Neural progenitor cell (in vitro differentiated cells): ENCODE results near the gene FNIP2. TPM values are rescaled to one million over a fixed set of nuclear protein-coding genes. Genes with fewer than 3 reads are reported as not detected.
"Not testable (repeated sequence)": the region's sequence is repeated elsewhere in the genome, so short reads cannot be mapped to it uniquely, and the experiment has no call there.

ENCODE experiments used
- DNase-seq: peaks from one replicate; pipeline ENCODE4 v3.0.0-alpha.2; 2016; ENCODE audit warnings: low spot score
- H2AFZ ChIP-seq: fragments of 200-600 bp; sonication (generic); replicated peaks from 2 replicates; pipeline ENCODE4 v1.6.1; 2016; ENCODE audit warnings: antibody characterized with exemption
- H3F3A ChIP-seq: fragments of 200-600 bp; sonication (generic); 2 replicates; pipeline ENCODE4 v1.6.1; 2016; ENCODE audit warnings: antibody characterized with exemption, low read depth
- H3K27ac ChIP-seq: fragments of 200-600 bp; sonication (generic); 2 replicates; pipeline ENCODE4 v1.5.1; 2016; ENCODE audit warnings: mild to moderate bottlenecking
- H3K27me3 ChIP-seq: fragments of 200-600 bp; sonication (generic); 2 replicates; pipeline ENCODE4 v1.6.1; 2016; ENCODE audit warnings: mild to moderate bottlenecking, moderate library complexity
- H3K36me3 ChIP-seq: fragments of 200-600 bp; sonication (generic); 2 replicates; pipeline ENCODE4 v1.5.1; 2016
- H3K4me1 ChIP-seq: fragments of 200-600 bp; sonication (generic); 2 replicates; pipeline ENCODE4 v1.6.1; 2016; ENCODE audit warnings: mixed run types
- H3K4me2 ChIP-seq: fragments of 200-600 bp; sonication (generic); 2 replicates; pipeline ENCODE4 v1.6.1; 2016
- H3K4me3 ChIP-seq: fragments of 200-600 bp; sonication (generic); 2 replicates; pipeline ENCODE4 v1.5.1; 2016
- H3K79me2 ChIP-seq: fragments of 200-600 bp; sonication (generic); 2 replicates; pipeline ENCODE4 v1.6.1; 2016; ENCODE audit warnings: low read depth
- H3K9ac ChIP-seq: fragments of 200-600 bp; sonication (generic); 2 replicates; pipeline ENCODE4 v1.6.1; 2016
- H3K9me3 ChIP-seq: fragments of 200-600 bp; sonication (generic); 2 replicates; pipeline ENCODE4 v1.5.1; 2016; ENCODE audit warnings: low read depth
- H4K20me1 ChIP-seq: fragments of 200-600 bp; sonication (generic); 2 replicates; pipeline ENCODE4 v1.6.1; 2016; ENCODE audit warnings: low read depth
- H3K27ac Mint-ChIP-seq: 3 replicates; pipeline ENCODE4 v1.8.0; 2021; ENCODE audit warnings: mixed read lengths
- H3K27me3 Mint-ChIP-seq: 2 replicates; pipeline ENCODE4 v1.8.0; 2022; ENCODE audit warnings: low read depth, mild to moderate bottlenecking, inconsistent platforms, moderate library complexity, mixed read lengths; ENCODE audit not compliant: insufficient read depth
- H3K36me3 Mint-ChIP-seq: 3 replicates; pipeline ENCODE4 v1.8.0; 2021; ENCODE audit warnings: mixed read lengths
- H3K4me1 Mint-ChIP-seq: 3 replicates; pipeline ENCODE4 v1.8.0; 2021; ENCODE audit warnings: mixed read lengths
- H3K4me3 Mint-ChIP-seq: 3 replicates; pipeline ENCODE4 v1.8.0; 2021; ENCODE audit warnings: mild to moderate bottlenecking, moderate library complexity, mixed read lengths
- H3K9me3 Mint-ChIP-seq: 3 replicates; pipeline ENCODE4 v1.8.0; 2020; ENCODE audit warnings: mixed read lengths
- EZH2 ChIP-seq: fragments of 200-600 bp; sonication (generic); IDR thresholded peaks from 2 replicates; pipeline ENCODE4 v1.6.1; 2017; ENCODE audit warnings: antibody characterized with exemption, mild to moderate bottlenecking, moderate library complexity
- EZH2phosphoT487 ChIP-seq: fragments of 200-600 bp; sonication (generic); IDR thresholded peaks from 2 replicates; pipeline ENCODE4 v1.6.1; 2017; ENCODE audit warnings: antibody characterized with exemption
- total RNA-seq: library from RNA; depleted of rRNA; stranded (reverse); fragments of >200 nt; gene quantifications from 2 replicates; pipeline ENCODE4 v1.2.3, GENCODE V29; 2015; ENCODE audit warnings: low replicate concordance
- TF ChIP-seq, protein P1 (sequence below): fragments of 200-600 bp; sonication (generic); IDR thresholded peaks from 2 replicates; pipeline ENCODE4 v1.5.1; 2017; ENCODE audit warnings: antibody characterized with exemption, mild to moderate bottlenecking

FNIP2 gene
- total RNA-seq, 1 donor from 2014 or later: 10.5 TPM

GRCh38 chr4:158789853-158790252, 21.0 kb downstream of the FNIP2 start:
- no peaks in the 10 kb centered on the region for H3K27me3 ChIP-seq
- TF ChIP-seq, protein P1, sequence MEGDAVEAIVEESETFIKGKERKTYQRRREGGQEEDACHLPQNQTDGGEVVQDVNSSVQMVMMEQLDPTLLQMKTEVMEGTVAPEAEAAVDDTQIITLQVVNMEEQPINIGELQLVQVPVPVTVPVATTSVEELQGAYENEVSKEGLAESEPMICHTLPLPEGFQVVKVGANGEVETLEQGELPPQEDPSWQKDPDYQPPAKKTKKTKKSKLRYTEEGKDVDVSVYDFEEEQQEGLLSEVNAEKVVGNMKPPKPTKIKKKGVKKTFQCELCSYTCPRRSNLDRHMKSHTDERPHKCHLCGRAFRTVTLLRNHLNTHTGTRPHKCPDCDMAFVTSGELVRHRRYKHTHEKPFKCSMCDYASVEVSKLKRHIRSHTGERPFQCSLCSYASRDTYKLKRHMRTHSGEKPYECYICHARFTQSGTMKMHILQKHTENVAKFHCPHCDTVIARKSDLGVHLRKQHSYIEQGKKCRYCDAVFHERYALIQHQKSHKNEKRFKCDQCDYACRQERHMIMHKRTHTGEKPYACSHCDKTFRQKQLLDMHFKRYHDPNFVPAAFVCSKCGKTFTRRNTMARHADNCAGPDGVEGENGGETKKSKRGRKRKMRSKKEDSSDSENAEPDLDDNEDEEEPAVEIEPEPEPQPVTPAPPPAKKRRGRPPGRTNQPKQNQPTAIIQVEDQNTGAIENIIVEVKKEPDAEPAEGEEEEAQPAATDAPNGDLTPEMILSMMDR: no peak
- TF ChIP-seq EZH2 (no peak), EZH2phosphoT487 (no peak)
- H3K36me3 ChIP-seq: no peaks in the 10 kb centered on the region
- Mint-ChIP-seq H3K36me3 (peaks cover 6% of the 10 kb centered on the region), H3K27me3 (peaks cover 2% of the 10 kb centered on the region), H3K9me3 (peaks cover 3% of the 10 kb centered on the region), H3K27ac (no peak overlapping the region), H3K4me1 (peaks cover 25% of the 10 kb centered on the region), H3K4me3 (no peak overlapping the region)
- peaks cover 6% of the 10 kb centered on the region for H3K79me2 ChIP-seq
- H4K20me1 ChIP-seq: no peaks in the 10 kb centered on the region
- no peak overlapping the region for H3K9ac ChIP-seq
- H3K9me3 ChIP-seq: no peaks in the 10 kb centered on the region
- DNase-seq: no peak
- H3K27ac ChIP-seq: no peak overlapping the region
- no peak overlapping the region for H3K4me3 ChIP-seq
- no peak overlapping the region for H2AFZ ChIP-seq
- H3F3A ChIP-seq: no peaks in the 10 kb centered on the region
- no peaks in the 10 kb centered on the region for H3K4me1 ChIP-seq
- no peak overlapping the region for H3K4me2 ChIP-seq

DNA sequence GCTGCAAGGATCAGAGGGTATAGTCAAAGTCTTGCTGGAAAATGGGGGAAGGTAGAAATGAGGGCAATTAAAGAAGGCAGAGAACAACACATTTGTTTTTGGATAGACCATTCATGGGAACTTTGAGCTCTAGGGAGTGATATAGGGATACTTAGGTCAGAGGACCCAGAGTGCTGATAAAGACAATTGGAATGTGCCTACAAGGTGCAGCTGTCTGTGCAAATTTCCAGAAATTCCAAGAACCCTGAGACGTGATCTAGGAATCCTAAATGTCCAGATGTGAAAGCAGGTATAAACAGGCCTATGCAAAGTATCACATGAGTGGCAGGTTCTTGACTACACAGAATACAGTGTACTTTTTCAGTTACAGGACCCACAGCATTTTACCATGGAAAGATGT, 24.2 kb downstream of the FNIP2 start:
- Histone ChIP-seq H3K27ac (no peak overlapping the region), H3F3A (no peaks in the 10 kb centered on the region), H3K4me2 (no peak overlapping the region), H3K9me3 (no peaks in the 10 kb centered on the region), H3K36me3 (no peaks in the 10 kb centered on the region), H3K27me3 (no peaks in the 10 kb centered on the region), H3K4me1 (no peaks in the 10 kb centered on the region), H3K4me3 (no peak overlapping the region), H3K9ac (no peak overlapping the region), H4K20me1 (no peaks in the 10 kb centered on the region), H2AFZ (no peak overlapping the region), H3K79me2 (peaks cover 6% of the 10 kb centered on the region)
- no peak overlapping the region for H3K4me3 Mint-ChIP-seq
- TF ChIP-seq EZH2phosphoT487 (no peak), EZH2 (no peak)
- TF ChIP-seq, protein P1: no peak
- peaks cover 3% of the 10 kb centered on the region for H3K9me3 Mint-ChIP-seq
- H3K27me3 Mint-ChIP-seq: peaks cover 3% of the 10 kb centered on the region
- H3K36me3 Mint-ChIP-seq: peaks cover 6% of the 10 kb centered on the region
- no peak overlapping the region for H3K27ac Mint-ChIP-seq
- no peak for DNase-seq
- peaks cover 7% of the 10 kb centered on the region for H3K4me1 Mint-ChIP-seq

DNA sequence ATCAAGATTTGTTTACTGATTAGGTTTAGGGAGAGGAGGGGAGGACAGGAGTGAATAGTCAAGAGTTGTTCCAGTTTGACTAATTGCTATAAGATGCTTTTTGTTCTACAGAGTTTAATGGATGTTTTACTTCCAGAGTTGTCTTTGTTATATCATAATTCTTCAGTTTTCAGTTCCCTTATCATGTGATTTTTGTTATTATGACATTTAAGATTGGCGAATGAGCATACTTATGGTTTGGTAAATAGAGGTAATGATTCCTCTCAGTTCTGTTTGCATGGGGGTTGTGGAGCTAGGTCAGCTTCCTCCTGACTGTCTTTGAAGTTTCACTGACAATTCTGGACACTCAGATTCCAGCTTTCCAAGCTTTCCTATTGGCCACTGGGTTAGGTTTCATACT, 24.6 kb downstream of the FNIP2 start:
- H3K27ac Mint-ChIP-seq, H3K4me3 Mint-ChIP-seq, H3K36me3 Mint-ChIP-seq, H3K27me3 Mint-ChIP-seq, H4K20me1 ChIP-seq, H3K36me3 ChIP-seq, H3K4me3 ChIP-seq, H3K9me3 Mint-ChIP-seq, H3K9ac ChIP-seq, H3K4me1 Mint-ChIP-seq, DNase-seq, H2AFZ ChIP-seq, H3K4me2 ChIP-seq, H3K4me1 ChIP-seq, H3K27me3 ChIP-seq, H3K27ac ChIP-seq, H3F3A ChIP-seq, H3K79me2 ChIP-seq, H3K9me3 ChIP-seq: not testable (repeated sequence)

- no peaks in the 10 kb centered on the region for H3K9me3 Mint-ChIP-seq
- Histone ChIP-seq H4K20me1 (no peaks in the 10 kb centered on the region), H3K9ac (no peak overlapping the region), H3K9me3 (no peaks in the 10 kb centered on the region), H3F3A (no peaks in the 10 kb centered on the region), H3K79me2 (no peaks in the 10 kb centered on the region), H3K4me3 (no peak overlapping the region), H3K27ac (no peak overlapping the region), H3K36me3 (no peaks in the 10 kb centered on the region), H3K4me1 (no peaks in the 10 kb centered on the region), H2AFZ (no peak overlapping the region), H3K4me2 (no peak overlapping the region), H3K27me3 (no peaks in the 10 kb centered on the region)
- peaks cover 2% of the 10 kb centered on the region for H3K27me3 Mint-ChIP-seq
- no peak overlapping the region for H3K27ac Mint-ChIP-seq
- no peak overlapping the region for H3K4me3 Mint-ChIP-seq
- TF ChIP-seq EZH2: no peak
- H3K4me1 Mint-ChIP-seq: no peaks in the 10 kb centered on the region
- DNase-seq: no peak
- no peaks in the 10 kb centered on the region for H3K36me3 Mint-ChIP-seq
Observed at GRCh38 chr4:158796370-158797140, 27.7 kb downstream of the FNIP2 start.
